GM12892 (cell line): ENCODE data around the gene GAL3ST1.

Experiments
- POLR2A ChIP-seq: IDR thresholded peaks from 2 replicates; pipeline ENCODE4 v1.6.1; 2011; ENCODE audit warnings: low read depth, low read length, control low read depth
- POLR2AphosphoS5 ChIP-seq: IDR thresholded peaks from 2 replicates; pipeline ENCODE4 v1.6.1; 2011; ENCODE audit warnings: low read depth, low read length, control low read depth

DNA sequence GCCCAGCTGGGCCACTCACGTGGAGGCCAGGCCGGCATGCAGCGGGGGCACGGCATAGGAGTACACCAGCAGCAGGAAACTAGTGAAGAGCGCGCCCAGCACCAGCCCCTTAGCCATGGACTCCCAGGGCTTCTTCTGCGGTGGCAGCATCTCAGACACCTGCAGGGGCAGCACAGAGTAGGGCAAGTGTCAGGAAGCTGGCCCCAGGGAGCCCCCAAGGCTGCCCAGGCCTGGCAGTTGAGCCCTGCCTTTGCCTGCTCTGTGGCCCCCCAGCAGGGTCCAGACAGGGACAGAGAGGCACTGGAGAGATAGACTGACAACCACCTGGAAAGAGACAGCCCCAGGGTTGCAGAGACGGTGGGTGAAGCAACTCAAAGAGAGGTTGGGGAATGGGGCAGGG is 17.2 kb downstream of the GAL3ST1 start:
- no peak for TF ChIP-seq POLR2AphosphoS5
- no peak for TF ChIP-seq POLR2A
